Tibial nerve (tissue), 4 donors: ENCODE results near the gene PLEKHG4B. TPM values are rescaled to one million over a fixed set of nuclear protein-coding genes. Genes with fewer than 3 reads are reported as not detected.
"Not testable (repeated sequence)": the region's sequence is repeated elsewhere in the genome, so short reads cannot be mapped to it uniquely, and the experiment has no call there.

ENCODE experiments used
- DNase-seq, 2 donors: peaks; one replicate each; pipeline ENCODE4 v3.0.0-alpha.2; 2019; ENCODE audit warnings: low spot score in 2 of 2
- H3K27ac ChIP-seq, 4 donors: fragments of 200-600 bp; sonication (generic) in 3 of 4; one replicate each; pipeline ENCODE4 v1.5.1; 2017 to 2019; ENCODE audit warnings: mild to moderate bottlenecking in 1 of 4
- H3K27me3 ChIP-seq, 2 donors: fragments of 200-600 bp; sonication (generic) in 1 of 2; one replicate each; pipeline versions ENCODE4 v1.5.1 to v1.6.0; 2017 to 2019
- H3K36me3 ChIP-seq, 3 donors: fragments of 200-600 bp; sonication (generic); one replicate each; pipeline ENCODE4 v1.5.1; 2018 to 2019
- H3K4me1 ChIP-seq, 4 donors: fragments of 200-600 bp; sonication (generic) in 3 of 4; one replicate each; pipeline ENCODE4 v1.5.1; 2017 to 2019
- H3K4me3 ChIP-seq, 4 donors: fragments of 200-600 bp; sonication (generic) in 3 of 4; one replicate each; pipeline ENCODE4 v1.5.1; 2017 to 2019; ENCODE audit warnings: mild to moderate bottlenecking in 1 of 4, moderate library complexity in 1 of 4
- H3K9me3 ChIP-seq, 4 donors: fragments of 200-600 bp; sonication (generic) in 3 of 4; one replicate each; pipeline ENCODE4 v1.5.1; 2017 to 2019
- EP300 ChIP-seq, 2 donors: sonication (generic); formaldehyde crosslinking; IDR thresholded peaks; one replicate each; pipeline ENCODE4 v1.6.1; 2017; ENCODE audit warnings: antibody characterized with exemption in 2 of 2, mild to moderate bottlenecking in 1 of 2
- POLR2A ChIP-seq, 2 donors: fragments of 450-650 bp; IDR thresholded peaks; one replicate each; pipeline ENCODE4 v1.6.1; 2017; ENCODE audit warnings: antibody characterized with exemption in 2 of 2, mild to moderate bottlenecking in 2 of 2, moderate library complexity in 2 of 2
- WGBS, 2 donors: methylation state at CpG; one replicate each; pipeline ENCODE4 v1.1.5; 2018; 5-methylcytosine and 5-hydroxymethylcytosine counted together
- total RNA-seq, 4 donors: library from RNA; depleted of rRNA; stranded (reverse); fragments of >200 nt; gene quantifications; one replicate each; pipeline ENCODE4 v1.1.0, GENCODE V29; 2016
- TF ChIP-seq, protein P1 (sequence below), 5 experiments: fragments of 200-600 bp in 3 of 5; fragments of 450-650 bp in 2 of 5; sonication (generic) in 3 of 5; IDR thresholded peaks; one replicate each; pipeline ENCODE4 v1.5.1; 2016 to 2019; ENCODE audit warnings: antibody characterized with exemption in 5 of 5, mild to moderate bottlenecking in 3 of 5, moderate library complexity in 2 of 5

The PLEKHG4B gene, protein sequence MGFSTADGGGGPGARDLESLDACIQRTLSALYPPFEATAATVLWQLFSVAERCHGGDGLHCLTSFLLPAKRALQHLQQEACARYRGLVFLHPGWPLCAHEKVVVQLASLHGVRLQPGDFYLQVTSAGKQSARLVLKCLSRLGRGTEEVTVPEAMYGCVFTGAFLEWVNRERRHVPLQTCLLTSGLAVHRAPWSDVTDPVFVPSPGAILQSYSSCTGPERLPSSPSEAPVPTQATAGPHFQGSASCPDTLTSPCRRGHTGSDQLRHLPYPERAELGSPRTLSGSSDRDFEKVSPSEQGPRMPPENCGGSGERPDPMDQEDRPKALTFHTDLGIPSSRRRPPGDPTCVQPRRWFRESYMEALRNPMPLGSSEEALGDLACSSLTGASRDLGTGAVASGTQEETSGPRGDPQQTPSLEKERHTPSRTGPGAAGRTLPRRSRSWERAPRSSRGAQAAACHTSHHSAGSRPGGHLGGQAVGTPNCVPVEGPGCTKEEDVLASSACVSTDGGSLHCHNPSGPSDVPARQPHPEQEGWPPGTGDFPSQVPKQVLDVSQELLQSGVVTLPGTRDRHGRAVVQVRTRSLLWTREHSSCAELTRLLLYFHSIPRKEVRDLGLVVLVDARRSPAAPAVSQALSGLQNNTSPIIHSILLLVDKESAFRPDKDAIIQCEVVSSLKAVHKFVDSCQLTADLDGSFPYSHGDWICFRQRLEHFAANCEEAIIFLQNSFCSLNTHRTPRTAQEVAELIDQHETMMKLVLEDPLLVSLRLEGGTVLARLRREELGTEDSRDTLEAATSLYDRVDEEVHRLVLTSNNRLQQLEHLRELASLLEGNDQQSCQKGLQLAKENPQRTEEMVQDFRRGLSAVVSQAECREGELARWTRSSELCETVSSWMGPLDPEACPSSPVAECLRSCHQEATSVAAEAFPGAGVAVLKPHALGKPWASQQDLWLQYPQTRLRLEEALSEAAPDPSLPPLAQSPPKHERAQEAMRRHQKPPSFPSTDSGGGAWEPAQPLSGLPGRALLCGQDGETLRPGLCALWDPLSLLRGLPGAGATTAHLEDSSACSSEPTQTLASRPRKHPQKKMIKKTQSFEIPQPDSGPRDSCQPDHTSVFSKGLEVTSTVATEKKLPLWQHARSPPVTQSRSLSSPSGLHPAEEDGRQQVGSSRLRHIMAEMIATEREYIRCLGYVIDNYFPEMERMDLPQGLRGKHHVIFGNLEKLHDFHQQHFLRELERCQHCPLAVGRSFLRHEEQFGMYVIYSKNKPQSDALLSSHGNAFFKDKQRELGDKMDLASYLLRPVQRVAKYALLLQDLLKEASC (N-terminal part only)
- under 1 TPM; under 0.01 to 0.42 (median 0.26) TPM for total RNA-seq

DNA sequence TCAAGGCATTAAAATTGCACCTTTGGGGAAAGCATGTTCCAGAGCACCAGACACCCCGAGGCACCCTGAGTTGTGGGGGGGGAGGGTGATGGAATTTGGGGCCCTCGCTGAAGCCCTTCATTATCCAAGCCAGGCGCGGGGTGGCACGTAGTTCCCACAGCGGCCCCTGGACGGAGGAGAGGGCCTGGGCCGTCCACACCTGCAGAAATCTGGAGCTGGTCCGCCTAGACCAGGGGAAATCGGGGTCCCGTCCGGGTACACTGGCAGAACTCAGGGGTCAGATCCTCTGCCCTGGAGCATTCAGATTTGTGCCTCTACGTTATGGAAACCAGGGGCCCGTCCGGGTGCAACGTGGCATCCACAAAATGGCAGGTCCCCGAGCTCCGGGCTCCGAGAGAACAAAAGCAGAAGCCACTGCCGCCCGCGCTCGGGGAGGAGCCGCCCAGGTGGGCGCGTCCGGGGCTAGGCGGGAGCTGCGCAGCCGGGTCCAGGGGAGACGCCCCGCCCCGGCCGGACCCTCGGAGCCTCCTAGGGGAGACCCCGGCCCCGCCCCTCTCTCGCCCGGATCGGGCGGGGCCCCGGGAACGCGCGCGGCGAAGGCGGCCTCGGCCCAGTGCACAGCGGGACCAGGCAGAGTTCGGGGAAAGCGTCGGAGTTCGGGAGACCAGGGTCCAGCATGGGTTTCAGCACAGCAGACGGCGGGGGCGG is at the start of gene PLEKHG4B:
Gene PLEKHG4B, plus strand, starts transcription at position 613 of the 708 bp plus-strand sequence. Its CDS starts 64 bp downstream, at position 677.
- DNase-seq: no peak
- WGBS, 2 donors: 6 to 8% methylated on average over 21 to 46 of the region's 57 CpGs
- H3K9me3 ChIP-seq: no peaks in the 10 kb centered on the region
- TF ChIP-seq POLR2A (IDR thresholded peaks at IDR 0.05): no peak
- TF ChIP-seq EP300 (IDR thresholded peaks at IDR 0.05): no peak
- TF ChIP-seq, protein P1, sequence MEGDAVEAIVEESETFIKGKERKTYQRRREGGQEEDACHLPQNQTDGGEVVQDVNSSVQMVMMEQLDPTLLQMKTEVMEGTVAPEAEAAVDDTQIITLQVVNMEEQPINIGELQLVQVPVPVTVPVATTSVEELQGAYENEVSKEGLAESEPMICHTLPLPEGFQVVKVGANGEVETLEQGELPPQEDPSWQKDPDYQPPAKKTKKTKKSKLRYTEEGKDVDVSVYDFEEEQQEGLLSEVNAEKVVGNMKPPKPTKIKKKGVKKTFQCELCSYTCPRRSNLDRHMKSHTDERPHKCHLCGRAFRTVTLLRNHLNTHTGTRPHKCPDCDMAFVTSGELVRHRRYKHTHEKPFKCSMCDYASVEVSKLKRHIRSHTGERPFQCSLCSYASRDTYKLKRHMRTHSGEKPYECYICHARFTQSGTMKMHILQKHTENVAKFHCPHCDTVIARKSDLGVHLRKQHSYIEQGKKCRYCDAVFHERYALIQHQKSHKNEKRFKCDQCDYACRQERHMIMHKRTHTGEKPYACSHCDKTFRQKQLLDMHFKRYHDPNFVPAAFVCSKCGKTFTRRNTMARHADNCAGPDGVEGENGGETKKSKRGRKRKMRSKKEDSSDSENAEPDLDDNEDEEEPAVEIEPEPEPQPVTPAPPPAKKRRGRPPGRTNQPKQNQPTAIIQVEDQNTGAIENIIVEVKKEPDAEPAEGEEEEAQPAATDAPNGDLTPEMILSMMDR (IDR thresholded peaks at IDR 0.05): no peak
- peak within 1 kb of the TSS in 3 of 4 donors; percentile 7 to 45 (median 33) for H3K4me3 ChIP-seq
- no peak within 1 kb of the TSS for H3K27ac ChIP-seq
- H3K36me3 ChIP-seq: no peaks in the 10 kb centered on the region
- peaks cover 0 to 8% (median 1%) of the 10 kb centered on the region in 4 donors for H3K4me1 ChIP-seq
- peaks cover 0 to 42% of the 10 kb centered on the region in 2 donors for H3K27me3 ChIP-seq

DNA sequence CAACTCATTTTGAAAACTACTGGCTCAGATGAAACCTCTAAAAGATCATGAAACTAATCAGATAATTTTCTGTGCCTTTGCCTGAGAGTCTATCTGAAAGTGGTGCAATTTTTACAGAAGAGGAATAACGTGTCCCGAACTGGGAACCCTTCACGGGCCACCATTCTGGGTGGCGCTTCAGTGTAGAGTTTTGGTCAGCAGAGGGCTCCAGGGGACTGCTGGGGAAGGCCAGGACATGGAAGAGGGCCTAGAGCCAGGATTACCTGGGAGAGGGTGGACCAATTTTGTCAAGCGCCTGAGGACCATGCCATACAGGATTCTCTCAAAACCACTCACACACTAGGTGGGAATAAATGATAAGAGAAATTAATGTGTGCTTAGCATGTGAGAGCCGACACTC is 49.7 kb upstream of the PLEKHG4B start:
- no peak overlapping the region for H3K4me3 ChIP-seq
- 23 to 30% methylated on average over 6 of the region's 6 CpGs for WGBS, 2 donors
- DNase-seq: no peak
- no peaks in the 10 kb centered on the region for H3K9me3 ChIP-seq
- no peak overlapping the region for H3K27ac ChIP-seq
- H3K4me1 ChIP-seq: no peaks in the 10 kb centered on the region
- no peaks in the 10 kb centered on the region for H3K27me3 ChIP-seq
- no peaks in the 10 kb centered on the region for H3K36me3 ChIP-seq
- TF ChIP-seq, protein P1 (IDR thresholded peaks at IDR 0.05): no peak
- TF ChIP-seq POLR2A (IDR thresholded peaks at IDR 0.05) (no peak), EP300 (IDR thresholded peaks at IDR 0.05) (no peak)

DNA sequence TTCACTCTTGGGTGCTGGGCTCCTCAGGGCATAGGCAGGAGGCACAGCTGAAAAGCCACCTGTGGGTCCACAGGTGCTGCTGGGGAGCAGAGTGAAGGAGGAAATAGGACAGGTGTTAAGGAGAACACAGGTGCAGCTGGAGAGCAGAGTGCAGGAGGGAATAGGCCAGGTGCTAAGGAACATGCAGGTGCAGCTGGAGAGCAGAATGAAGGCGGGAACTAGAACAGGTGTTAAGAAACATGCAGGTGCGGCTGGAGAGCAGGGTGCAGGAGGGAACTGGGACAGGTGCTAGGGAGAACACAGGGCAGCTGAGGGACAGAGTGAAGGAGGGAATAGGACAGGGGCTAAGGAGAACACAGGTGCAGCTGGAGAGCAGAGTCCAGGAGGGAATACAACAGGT is 43.8 kb upstream of the PLEKHG4B start:
- H3K27ac ChIP-seq: no peak overlapping the region
- H3K36me3 ChIP-seq: no peaks in the 10 kb centered on the region
- 32 to 41% methylated on average over 2 of the region's 2 CpGs for WGBS, 2 donors
- TF ChIP-seq POLR2A (IDR thresholded peaks at IDR 0.05): no peak
- TF ChIP-seq, protein P1 (IDR thresholded peaks at IDR 0.05): no peak
- TF ChIP-seq EP300 (IDR thresholded peaks at IDR 0.05): no peak
- peaks cover 0 to 7% (median 0%) of the 10 kb centered on the region in 4 donors for H3K9me3 ChIP-seq
- H3K27me3 ChIP-seq: peaks cover 0 to 8% of the 10 kb centered on the region in 2 donors
- H3K4me3 ChIP-seq: no peak overlapping the region
- DNase-seq: no peak
- peaks cover 0 to 4% (median 0%) of the 10 kb centered on the region in 4 donors for H3K4me1 ChIP-seq

DNA sequence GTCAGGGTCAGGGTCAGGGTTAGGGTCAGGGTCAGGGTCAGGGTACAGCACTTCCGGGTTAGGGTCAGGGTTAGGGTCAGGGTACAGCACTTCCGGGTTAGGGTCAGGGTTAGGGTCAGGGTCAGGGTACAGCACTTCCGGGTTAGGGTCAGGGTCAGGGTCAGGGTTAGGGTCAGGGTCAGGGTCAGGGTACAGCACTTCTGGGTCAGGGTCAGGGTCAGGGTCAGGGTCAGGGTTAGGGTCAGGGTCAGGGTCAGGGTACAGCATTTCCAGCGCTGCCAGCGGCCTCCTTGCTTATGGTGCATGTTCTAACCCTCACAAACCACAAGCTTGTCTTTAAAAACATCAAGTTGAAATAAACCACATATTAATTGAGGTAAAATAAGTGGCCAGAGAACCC is 42.4 kb upstream of the PLEKHG4B start:
- not testable (repeated sequence) for H3K4me3 ChIP-seq, H3K36me3 ChIP-seq, DNase-seq, H3K27ac ChIP-seq, H3K9me3 ChIP-seq
- Histone ChIP-seq H3K27me3 (peaks cover 0 to 21% of the 10 kb centered on the region in 2 donors), H3K4me1 (peaks cover 0 to 16% (median 0%) of the 10 kb centered on the region in 4 donors)
- WGBS, 2 donors: 67 to 78% methylated on average over 5 of the region's 5 CpGs
